GM06990 (cell line): ENCODE data around the gene RNF150.

Source experiments
- DNase-seq: peaks from one replicate; pipeline ENCODE4 v3.0.0-alpha.2; 2011; ENCODE audit not compliant: insufficient read length; ENCODE audit errors: extremely low read depth
- H3K27me3 ChIP-seq: replicated peaks from 2 replicates; pipeline ENCODE4 v1.6.0; 2011; ENCODE audit warnings: low read length; ENCODE audit not compliant: control insufficient read depth, insufficient read depth
- H3K36me3 ChIP-seq: 2 replicates; pipeline ENCODE4 v1.5.1; 2011; ENCODE audit warnings: low read length; ENCODE audit not compliant: control insufficient read depth, insufficient read depth
- H3K4me3 ChIP-seq: replicated peaks from 2 replicates; pipeline ENCODE4 v1.5.1; 2011; ENCODE audit warnings: low read depth, mild to moderate bottlenecking, control low read depth, low read length
- CTCF ChIP-seq: IDR thresholded peaks from 2 replicates; pipeline ENCODE4 v1.5.1; 2011; ENCODE audit warnings: low read length, control low read depth, mild to moderate bottlenecking, inconsistent platforms; ENCODE audit not compliant: insufficient read depth, poor library complexity, severe bottlenecking

Gene RNF150

DNA sequence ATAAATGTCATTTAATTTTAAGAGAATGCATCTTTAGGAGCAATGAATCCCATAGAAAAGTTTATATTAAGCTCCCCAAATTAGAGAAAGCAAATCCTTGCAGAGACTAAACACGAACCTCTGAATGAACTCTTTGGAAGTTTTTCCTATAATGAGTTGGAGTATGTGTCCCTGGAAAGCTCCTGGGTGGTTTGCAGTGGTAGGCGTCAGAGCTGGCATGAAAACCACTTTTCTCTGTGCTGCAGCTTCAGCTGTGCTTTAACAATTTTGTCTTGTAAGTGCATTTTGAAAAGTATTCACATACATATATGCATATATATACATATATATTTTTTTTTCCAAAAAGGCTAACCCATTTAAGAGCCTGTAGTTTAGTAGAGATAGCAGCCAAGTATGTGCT lies 228.4 kb downstream of the RNF150 start:
- no peak for DNase-seq
- no peak for TF ChIP-seq CTCF
- no peaks in the 10 kb centered on the region; the same call in 1 of the 2 replicates for H3K27me3 ChIP-seq
- no peaks in the 10 kb centered on the region for H3K36me3 ChIP-seq
- H3K4me3 ChIP-seq, result no peak overlapping the region

GRCh38 chr4:140903522-140904475 lies 229.5 kb downstream of the RNF150 start:
- DNase-seq, result no peak
- TF ChIP-seq CTCF, result no peak
- no peak overlapping the region for H3K4me3 ChIP-seq
- no peaks in the 10 kb centered on the region; the same call in 1 of the 2 replicates for H3K27me3 ChIP-seq
- H3K36me3 ChIP-seq, result no peaks in the 10 kb centered on the region

- TF ChIP-seq CTCF, result no peak
- Histone ChIP-seq H3K27me3 (no peaks in the 10 kb centered on the region; the same call in 1 of the 2 replicates), H3K4me3 (no peak overlapping the region), H3K36me3 (no peaks in the 10 kb centered on the region)
- DNase-seq, result no peak
These were observed 231.4 kb downstream of the RNF150 start for GRCh38 chr4:140901736-140902336.

GRCh38 chr4:140893939-140894338 lies 239.3 kb downstream of the RNF150 start:
- no peak for TF ChIP-seq CTCF
- Histone ChIP-seq H3K36me3 (no peaks in the 10 kb centered on the region), H3K27me3 (no peaks in the 10 kb centered on the region), H3K4me3 (no peak overlapping the region)
- no peak for DNase-seq

DNA sequence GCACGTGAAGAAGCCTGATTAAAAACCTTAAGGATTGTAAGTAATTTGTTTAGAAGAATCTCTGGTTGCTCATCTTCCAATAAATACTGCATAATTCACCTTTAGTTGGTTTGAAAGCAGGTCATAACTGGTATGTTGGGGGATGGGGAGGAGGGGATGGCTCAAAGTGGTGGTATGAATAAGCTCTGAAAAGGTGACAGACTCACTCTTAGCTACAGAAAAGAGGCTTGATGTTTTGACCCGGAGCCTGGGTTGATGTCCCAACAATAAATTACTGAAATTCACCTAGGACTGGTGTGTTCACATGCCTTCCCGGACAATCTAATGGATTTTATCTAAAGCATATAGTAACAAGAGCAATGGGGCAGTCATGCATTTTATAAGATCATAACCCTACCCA lies 245.2 kb downstream of the RNF150 start:
- TF ChIP-seq CTCF, result no peak
- no peak overlapping the region for H3K4me3 ChIP-seq
- H3K36me3 ChIP-seq, result no peaks in the 10 kb centered on the region
- no peak for DNase-seq
- H3K27me3 ChIP-seq, result no peaks in the 10 kb centered on the region
